Measurements from ENCODE around the gene HMGN5.

- TF ChIP-seq CTCF (conservative IDR thresholded peaks at IDR 0.05; ENCODE audit: low read length) (no peak), EZH2phosphoT487 (IDR thresholded peaks at IDR 0.05; ENCODE audit: borderline replicate concordance, low read depth, low read length) (no peak)
Measured at GRCh38 chrX:81205551-81205950, 3.8 kb upstream of the HMGN5 start.

All from OCI-LY7 (cell line).